Mesenchymal stem cell (in vitro differentiated cells and primary cell): ENCODE results near the gene RSF1.
A peak's percentile ranks its signal among the peaks of the same experiment; 100 is the strongest.
"Not testable (repeated sequence)": the region's sequence is repeated elsewhere in the genome, so short reads cannot be mapped to it uniquely, and the experiment has no call there.

Experiments used
- DNase-seq: peaks from one replicate; pipeline ENCODE4 v3.0.0-alpha.2; 2013
- H2AFZ ChIP-seq: one replicate; pipeline ENCODE4 v1.6.1; 2013; ENCODE audit warnings: low read depth, mild to moderate bottlenecking, control low read depth, inconsistent platforms, low read length, moderate library complexity
- H2AK5ac ChIP-seq: 2 replicates; pipeline ENCODE4 v1.6.1; 2013; ENCODE audit warnings: low read length, moderate library complexity, mild to moderate bottlenecking, inconsistent platforms; ENCODE audit not compliant: severe bottlenecking
- H2BK120ac ChIP-seq: one replicate; pipeline ENCODE4 v1.6.1; 2013; ENCODE audit warnings: low read depth, mild to moderate bottlenecking, inconsistent platforms, low read length, moderate library complexity
- H2BK12ac ChIP-seq, 2 experiments: one replicate each; pipeline ENCODE4 v1.6.1; 2013; ENCODE audit warnings: inconsistent platforms in 2 of 2, low read length in 2 of 2, mild to moderate bottlenecking in 2 of 2, moderate library complexity in 2 of 2, control low read depth in 1 of 2
- H2BK15ac ChIP-seq: one replicate; pipeline ENCODE4 v1.6.1; 2013; ENCODE audit warnings: mild to moderate bottlenecking, low read depth, inconsistent platforms; ENCODE audit not compliant: poor library complexity, severe bottlenecking
- H2BK5ac ChIP-seq: 2 replicates; pipeline ENCODE4 v1.6.1; 2013; ENCODE audit warnings: low read depth, mild to moderate bottlenecking, low read length, control low read depth, inconsistent platforms; ENCODE audit not compliant: poor library complexity, severe bottlenecking
- H3K14ac ChIP-seq, 2 experiments: one replicate each; pipeline ENCODE4 v1.6.1; 2013; ENCODE audit warnings: inconsistent platforms in 2 of 2, low read length in 2 of 2, control low read depth in 1 of 2, mild to moderate bottlenecking in 1 of 2, moderate library complexity in 1 of 2
- H3K18ac ChIP-seq, 2 experiments: one replicate each; pipeline ENCODE4 v1.6.1; 2013; ENCODE audit warnings: inconsistent platforms in 2 of 2, low read length in 2 of 2, control low read depth in 1 of 2, low read depth in 1 of 2, mild to moderate bottlenecking in 1 of 2
- H3K23ac ChIP-seq, 2 experiments: one replicate each; pipeline ENCODE4 v1.6.1; 2013; ENCODE audit warnings: inconsistent platforms in 2 of 2, low read length in 2 of 2, mild to moderate bottlenecking in 2 of 2, moderate library complexity in 2 of 2, control low read depth in 1 of 2
- H3K27ac ChIP-seq: 2 replicates; pipeline ENCODE4 v1.5.1; 2013; ENCODE audit warnings: mild to moderate bottlenecking, moderate library complexity, low read length, control low read depth, inconsistent platforms; ENCODE audit not compliant: poor library complexity, severe bottlenecking
- H3K27me3 ChIP-seq, 2 experiments: 2 replicates each; pipeline versions ENCODE4 v1.6.1 to v1.7.0; 2013; ENCODE audit warnings: low read length in 2 of 2, mild to moderate bottlenecking in 2 of 2, moderate library complexity in 2 of 2, control low read depth in 1 of 2, inconsistent platforms in 1 of 2; ENCODE audit not compliant: control insufficient read depth in 1 of 2, insufficient read depth in 1 of 2
- H3K36me3 ChIP-seq, 2 experiments: 2 replicates each; pipeline versions ENCODE4 v1.6.1 to v1.7.0; 2013; ENCODE audit warnings: low read length in 2 of 2, control low read depth in 1 of 2, inconsistent platforms in 1 of 2, low read depth in 1 of 2, mild to moderate bottlenecking in 1 of 2; ENCODE audit not compliant: insufficient read depth in 2 of 2, control insufficient read depth in 1 of 2
- H3K4ac ChIP-seq, 2 experiments: one replicate each; pipeline ENCODE4 v1.6.1; 2013; ENCODE audit warnings: inconsistent platforms in 2 of 2, low read length in 2 of 2, mild to moderate bottlenecking in 2 of 2, moderate library complexity in 2 of 2, control low read depth in 1 of 2, low read depth in 1 of 2
- H3K4me1 ChIP-seq: 2 replicates; pipeline ENCODE4 v1.6.1; 2013; ENCODE audit warnings: low read depth, low read length, control low read depth; ENCODE audit not compliant: control insufficient read depth, insufficient read depth
- H3K4me2 ChIP-seq: 2 replicates; pipeline ENCODE4 v1.6.1; 2013; ENCODE audit warnings: low read length, mild to moderate bottlenecking, inconsistent platforms; ENCODE audit not compliant: poor library complexity, severe bottlenecking
- H3K4me3 ChIP-seq, 2 experiments: 2 replicates each; pipeline versions ENCODE4 v1.5.1 to v1.7.0; 2013; ENCODE audit warnings: low read length in 2 of 2, mild to moderate bottlenecking in 2 of 2, control low read depth in 1 of 2, low read depth in 1 of 2; ENCODE audit not compliant: insufficient read depth in 1 of 2
- H3K79me1 ChIP-seq: replicated peaks from 2 replicates; pipeline ENCODE4 v1.6.1; 2013; ENCODE audit warnings: mild to moderate bottlenecking, control low read depth, low read length, inconsistent platforms; ENCODE audit not compliant: poor library complexity, severe bottlenecking
- H3K9ac ChIP-seq: 2 replicates; pipeline ENCODE4 v1.7.0; 2013; ENCODE audit warnings: mild to moderate bottlenecking, low read length, moderate library complexity
- H3K9me3 ChIP-seq: 2 replicates; pipeline ENCODE4 v1.7.0; 2013; ENCODE audit warnings: mild to moderate bottlenecking, low read length; ENCODE audit not compliant: control insufficient read depth
- H4K8ac ChIP-seq: one replicate; pipeline ENCODE4 v1.6.1; 2013; ENCODE audit warnings: inconsistent platforms, mild to moderate bottlenecking, low read length, moderate library complexity
- H4K91ac ChIP-seq: one replicate; pipeline ENCODE4 v1.6.1; 2013; ENCODE audit warnings: mild to moderate bottlenecking, low read length, inconsistent platforms
- WGBS: methylation state at CpG from one replicate; pipeline ENCODE4 v1.1.7; 2013; ENCODE audit warnings: mixed read lengths; 5-methylcytosine and 5-hydroxymethylcytosine counted together

The RSF1 gene

GRCh38 chr11:77861444-77861843 lies 40.9 kb upstream of the RSF1 start:
- not testable (repeated sequence) for DNase-seq, H2BK120ac ChIP-seq, H3K9ac ChIP-seq, H3K18ac ChIP-seq, H4K8ac ChIP-seq, H3K27me3 ChIP-seq, H3K27ac ChIP-seq, H3K23ac ChIP-seq, H4K91ac ChIP-seq, H3K4me2 ChIP-seq, H2AK5ac ChIP-seq, H3K79me1 ChIP-seq, H3K4ac ChIP-seq, H2AFZ ChIP-seq, H3K9me3 ChIP-seq, H2BK12ac ChIP-seq, H3K4me1 ChIP-seq, H2BK5ac ChIP-seq, H3K4me3 ChIP-seq, H3K14ac ChIP-seq, H2BK15ac ChIP-seq
- peaks cover 15 to 16% of the 10 kb centered on the region in 2 experiments for H3K36me3 ChIP-seq
- 99% methylated on average over 10 of the region's 10 CpGs for WGBS

GRCh38 chr11:77857906-77858457 lies 37.5 kb upstream of the RSF1 start:
- not testable (repeated sequence) for H3K9ac ChIP-seq, H2AFZ ChIP-seq, H4K91ac ChIP-seq, H3K27ac ChIP-seq, H2BK15ac ChIP-seq, H3K4me2 ChIP-seq, H3K4ac ChIP-seq, H2BK120ac ChIP-seq, H2BK12ac ChIP-seq, DNase-seq, H2BK5ac ChIP-seq, H3K14ac ChIP-seq, H4K8ac ChIP-seq, H3K4me3 ChIP-seq, H3K27me3 ChIP-seq, H3K23ac ChIP-seq, H2AK5ac ChIP-seq, H3K4me1 ChIP-seq, H3K18ac ChIP-seq
- peaks cover 13% of the 10 kb centered on the region for H3K79me1 ChIP-seq
- peaks cover 24% of the 10 kb centered on the region for H3K9me3 ChIP-seq
- peaks cover 32 to 38% of the 10 kb centered on the region in 2 experiments for H3K36me3 ChIP-seq
- WGBS, result 93% methylated on average over 6 of the region's 10 CpGs

- Histone ChIP-seq H3K79me1 (peaks cover 9% of the 10 kb centered on the region), H4K91ac (no peak overlapping the region), H3K4me2 (no peak overlapping the region), H2BK12ac (no peak overlapping the region), H3K14ac (no peak overlapping the region), H2BK15ac (no peak overlapping the region), H4K8ac (no peak overlapping the region), H2BK5ac (no peak overlapping the region), H2BK120ac (no peak overlapping the region), H3K9me3 (peaks cover 24% of the 10 kb centered on the region), H3K18ac (no peak overlapping the region), H3K9ac (no peak overlapping the region), H3K27me3 (no peaks in the 10 kb centered on the region), H2AFZ (no peak overlapping the region), H3K4me3 (peak overlapping the region in 1 of 2 experiments; percentile 37), H3K27ac (no peak overlapping the region), H3K36me3 (peaks cover 29 to 47% of the 10 kb centered on the region in 2 experiments), H3K23ac (no peak overlapping the region), H3K4me1 (no peaks in the 10 kb centered on the region), H2AK5ac (no peak overlapping the region), H3K4ac (no peak overlapping the region)
- no peak for DNase-seq
- WGBS, result 100% methylated on average over 2 of the region's 2 CpGs
Observed at GRCh38 chr11:77854838-77855237, 34.3 kb upstream of the RSF1 start.

DNA sequence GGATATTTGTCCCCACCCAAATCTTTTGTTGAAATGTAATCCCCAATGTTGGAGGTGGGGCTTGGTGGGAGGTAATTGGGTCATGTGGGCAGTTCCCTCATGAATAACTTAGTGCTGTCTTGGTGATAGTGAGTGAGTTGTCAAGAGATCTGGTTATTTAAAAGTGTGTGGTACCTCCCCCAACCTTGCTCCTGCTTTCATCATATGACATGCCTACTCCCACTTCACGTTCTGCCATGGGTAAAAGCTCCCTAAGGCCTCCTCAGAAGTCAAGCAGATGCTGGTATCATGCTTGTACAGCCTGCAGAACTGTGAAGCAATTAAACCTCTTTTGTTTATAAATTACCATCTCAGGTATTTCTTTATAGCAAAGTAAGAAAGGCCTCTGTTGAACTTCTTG lies 31.0 kb upstream of the RSF1 start:
- no peak overlapping the region for H3K14ac ChIP-seq
- H2AK5ac ChIP-seq, result peak overlapping the region; percentile 29
- no peak overlapping the region for H3K27ac ChIP-seq
- H3K23ac ChIP-seq, result no peak overlapping the region
- no peak overlapping the region for H3K4me3 ChIP-seq
- no peak overlapping the region for H4K91ac ChIP-seq
- H3K4me1 ChIP-seq, result no peaks in the 10 kb centered on the region
- H3K79me1 ChIP-seq, result peaks cover 9% of the 10 kb centered on the region
- no peak overlapping the region for H3K4me2 ChIP-seq
- H2AFZ ChIP-seq, result no peak overlapping the region
- H3K36me3 ChIP-seq, result peaks cover 22 to 59% of the 10 kb centered on the region in 2 experiments
- H3K9me3 ChIP-seq, result peaks cover 18% of the 10 kb centered on the region
- DNase-seq, result no peak
- H3K18ac ChIP-seq, result no peak overlapping the region
- no peak overlapping the region for H3K4ac ChIP-seq
- H4K8ac ChIP-seq, result no peak overlapping the region
- no peak overlapping the region for H2BK5ac ChIP-seq
- H3K27me3 ChIP-seq, result no peaks in the 10 kb centered on the region
- no peak overlapping the region for H3K9ac ChIP-seq
- no peak overlapping the region for H2BK15ac ChIP-seq
- 100% methylated on average over 1 of the region's 1 CpG for WGBS
- H2BK12ac ChIP-seq, result no peak overlapping the region
- no peak overlapping the region for H2BK120ac ChIP-seq
